Measurements from ENCODE around the gene ZNRF3.

DNA sequence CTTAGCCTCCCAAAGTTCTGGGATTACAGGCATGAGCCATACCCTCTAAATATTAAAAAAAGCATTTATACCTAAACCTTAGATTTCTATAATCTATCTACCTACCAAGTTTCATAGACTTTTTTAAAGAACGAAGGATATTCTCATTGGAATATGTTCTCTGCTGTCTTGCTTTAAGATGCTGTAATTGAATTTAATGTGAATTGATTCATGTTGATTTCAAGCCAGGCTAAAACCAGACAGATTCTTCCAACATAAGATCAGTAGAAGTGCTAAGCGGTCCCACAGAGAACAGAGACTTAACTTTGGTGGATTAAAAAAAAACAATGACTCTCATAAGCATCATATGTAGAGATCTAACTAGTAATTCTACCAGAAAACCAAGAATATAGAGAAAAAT lies 203.6 kb downstream of the ZNRF3 start:
- TF ChIP-seq ZNF274 (IDR thresholded peaks at IDR 0.05; ENCODE audit: low read depth, low read length) (no peak), YY1 (IDR thresholded peaks at IDR 0.05; ENCODE audit: insufficient read depth, insufficient read length) (no peak), SUZ12 (IDR thresholded peaks at IDR 0.05; ENCODE audit: extremely low read depth, insufficient read depth, insufficient read length) (no peak)

Measured in NT2/D1 (cell line).